ENCODE measurements around the gene TMEM170B. TPM values are rescaled to one million over a fixed set of nuclear protein-coding genes. Genes with fewer than 3 reads are reported as not detected.

Gene TMEM170B
- total RNA-seq, 4 donors from 2014 or later: 5.5 to 22.0 (median 12.3) TPM

- in situ Hi-C loops (cut with MboI; ENCODE audit: low sequenced_read_pairs in 4 of 4) (no loop called here), intact Hi-C loops (cut with DNase I; ENCODE audit: low total_unique reads) (no loop called here)
- TF ChIP-seq POLR2A (IDR thresholded peaks at IDR 0.05) (no peak), CTCF (IDR thresholded peaks at IDR 0.05 in 4 of 5, conservative IDR thresholded peaks at IDR 0.05 in 1 of 5) (no peak)
- no peak overlapping the region for H3K4me3 ChIP-seq
- H3K36me3 ChIP-seq: no peaks in the 10 kb centered on the region
- H3K4me1 ChIP-seq: peaks cover 0 to 8% of the 10 kb centered on the region in 2 donors
- no peak for ATAC-seq
- no peak for DNase-seq
- H3K9me3 ChIP-seq: no peaks in the 10 kb centered on the region
- peak overlapping the region; percentile 10 to 61 (median 42) for H3K27ac ChIP-seq
- H3K27me3 ChIP-seq: no peaks in the 10 kb centered on the region
Measured at GRCh38 chr6:11615214-11615602, 77.7 kb downstream of the TMEM170B start.

GRCh38 chr6:11616200-11616611, 78.7 kb downstream of the TMEM170B start:
- intact Hi-C loops (cut with DNase I; ENCODE audit: low total_unique reads): no loop called here
- peak in 1 of 2 donors; percentile 30 for ATAC-seq

DNA sequence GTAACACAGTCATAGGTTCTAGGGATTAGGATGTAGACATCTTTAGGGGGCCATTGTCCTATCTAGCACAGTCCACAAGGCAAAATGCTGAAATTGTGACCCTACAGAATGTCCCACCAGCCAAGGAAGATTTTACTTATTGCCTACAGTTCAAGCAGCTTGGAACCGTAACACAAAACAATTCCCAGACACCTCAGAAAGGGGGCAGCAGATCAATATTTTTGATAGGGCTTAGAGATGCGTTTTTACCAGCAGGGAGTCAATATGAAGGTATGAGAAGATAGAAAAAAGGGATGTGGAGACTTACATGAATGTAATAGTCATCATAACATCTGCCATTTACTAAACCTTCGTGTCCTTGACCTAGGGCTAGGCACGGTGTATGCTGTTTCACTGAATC, 81.0 kb downstream of the TMEM170B start:
- Histone ChIP-seq H3K9me3 (no peaks in the 10 kb centered on the region), H3K4me3 (no peak overlapping the region), H3K27ac (no peak overlapping the region), H3K27me3 (no peaks in the 10 kb centered on the region), H3K4me1 (peaks cover 0 to 7% of the 10 kb centered on the region in 2 donors), H3K36me3 (no peaks in the 10 kb centered on the region)
- intact Hi-C loops (cut with DNase I; ENCODE audit: low total_unique reads): no loop called here
- DNase-seq (no peak), ATAC-seq (no peak)
- in situ Hi-C loops (cut with MboI; ENCODE audit: low sequenced_read_pairs in 4 of 4): no loop called here
- TF ChIP-seq POLR2A (IDR thresholded peaks at IDR 0.05): no peak
- TF ChIP-seq CTCF (IDR thresholded peaks at IDR 0.05 in 4 of 5, conservative IDR thresholded peaks at IDR 0.05 in 1 of 5): peak in 1 of 5 experiments; percentile 15

More at GRCh38 chr6:11616200-11616611, 78.7 kb downstream of the TMEM170B start:
- Histone ChIP-seq H3K36me3 (no peaks in the 10 kb centered on the region), H3K4me3 (no peak overlapping the region), H3K27me3 (no peaks in the 10 kb centered on the region), H3K9me3 (no peaks in the 10 kb centered on the region), H3K27ac (peak overlapping the region in 1 of 4 donors; percentile 4), H3K4me1 (peaks cover 0 to 8% of the 10 kb centered on the region in 2 donors)
- TF ChIP-seq POLR2A (IDR thresholded peaks at IDR 0.05) (no peak), CTCF (IDR thresholded peaks at IDR 0.05 in 4 of 5, conservative IDR thresholded peaks at IDR 0.05 in 1 of 5) (no peak)
- in situ Hi-C loops (cut with MboI; ENCODE audit: low sequenced_read_pairs in 4 of 4): no loop called here
- no peak for DNase-seq

DNA sequence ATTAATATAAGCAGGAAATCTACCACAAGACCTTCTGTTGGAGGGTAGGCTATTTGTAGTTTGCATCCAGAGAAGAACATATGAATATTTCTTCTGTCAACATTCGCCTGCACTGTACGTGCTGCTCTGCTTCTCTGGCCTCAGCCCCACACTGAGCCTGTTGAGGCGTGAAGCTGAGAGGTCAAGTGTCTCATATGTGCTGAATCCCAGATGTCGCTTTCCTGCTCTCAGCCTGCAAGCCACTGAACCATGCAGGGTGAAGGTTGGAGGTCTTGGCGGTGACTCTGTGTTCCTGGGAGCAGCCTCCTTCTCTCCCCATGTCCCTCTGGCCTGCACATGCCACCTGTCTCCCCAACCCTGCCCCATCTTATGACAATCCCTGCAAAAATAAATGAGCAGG, 83.6 kb downstream of the TMEM170B start:
- Histone ChIP-seq H3K27me3 (no peaks in the 10 kb centered on the region), H3K9me3 (no peaks in the 10 kb centered on the region), H3K4me3 (no peak overlapping the region), H3K4me1 (no peaks in the 10 kb centered on the region), H3K36me3 (no peaks in the 10 kb centered on the region), H3K27ac (no peak overlapping the region)
- in situ Hi-C loops (cut with MboI; ENCODE audit: low sequenced_read_pairs in 4 of 4) (no loop called here), intact Hi-C loops (cut with DNase I; ENCODE audit: low total_unique reads) (no loop called here)
- TF ChIP-seq POLR2A (IDR thresholded peaks at IDR 0.05): no peak
- TF ChIP-seq CTCF (IDR thresholded peaks at IDR 0.05 in 4 of 5, conservative IDR thresholded peaks at IDR 0.05 in 1 of 5): no peak
- no peak for ATAC-seq
- DNase-seq: no peak

GRCh38 chr6:11622156-11622555, 84.6 kb downstream of the TMEM170B start:
- intact Hi-C loops (cut with DNase I; ENCODE audit: low total_unique reads): no loop called here
- TF ChIP-seq POLR2A (IDR thresholded peaks at IDR 0.05): no peak
- no peak for TF ChIP-seq CTCF (IDR thresholded peaks at IDR 0.05 in 4 of 5, conservative IDR thresholded peaks at IDR 0.05 in 1 of 5)

More at GRCh38 chr6:11622156-11622555, 84.6 kb downstream of the TMEM170B start:
- no peaks in the 10 kb centered on the region for H3K9me3 ChIP-seq
- ATAC-seq: no peak
- in situ Hi-C loops (cut with MboI; ENCODE audit: low sequenced_read_pairs in 4 of 4): no loop called here
- DNase-seq: no peak
- H3K36me3 ChIP-seq: no peaks in the 10 kb centered on the region
- H3K27me3 ChIP-seq: no peaks in the 10 kb centered on the region
- no peak overlapping the region for H3K27ac ChIP-seq
- no peak overlapping the region for H3K4me3 ChIP-seq
- no peaks in the 10 kb centered on the region for H3K4me1 ChIP-seq

Data from gastrocnemius medialis (tissue), 4 donors.